Natural killer cell treated with Interleukin-12 subunit alpha and Interleukin-12 subunit beta and Interleukin-15 and Interleukin-18, amount 100 ng/mL, for 72 hours (primary cell): ENCODE results near the gene AKR1C4. TPM values are rescaled to one million over a fixed set of nuclear protein-coding genes. Genes with fewer than 3 reads are reported as not detected.
"Not testable (repeated sequence)": the region's sequence is repeated elsewhere in the genome, so short reads cannot be mapped to it uniquely, and the experiment has no call there.

ENCODE experiments used
- ATAC-seq, 2 donors: fragments of 150-1000 bp; cut with Tn5 transposase in 1 of 2; sonication (Bioruptor Pico), chemical (Tn5 transposase) in 1 of 2; 2 replicates each; pipeline ENCODE4 v1.10.0; 2021
- DNase-seq: peaks from one replicate; pipeline ENCODE4 v3.0.0; 2022; ENCODE audit warnings: low spot score
- H3K27ac Mint-ChIP-seq, 2 donors: 1 replicate in 1 of 2; 2 replicates in 1 of 2; pipeline ENCODE4 v1.8.0; 2022; ENCODE audit warnings: mixed read lengths in 2 of 2, mild to moderate bottlenecking in 1 of 2, moderate library complexity in 1 of 2
- H3K27me3 Mint-ChIP-seq, 2 donors: 1 replicate in 1 of 2; 2 replicates in 1 of 2; pipeline ENCODE4 v1.8.0; 2022; ENCODE audit warnings: mixed read lengths in 2 of 2
- H3K36me3 Mint-ChIP-seq: one replicate; pipeline ENCODE4 v1.8.0; 2022; ENCODE audit warnings: mixed read lengths
- H3K4me1 Mint-ChIP-seq, 2 donors: 1 replicate in 1 of 2; 2 replicates in 1 of 2; pipeline ENCODE4 v1.8.0; 2022; ENCODE audit warnings: low read depth in 2 of 2, mixed read lengths in 2 of 2, mild to moderate bottlenecking in 1 of 2
- H3K4me3 Mint-ChIP-seq: one replicate; pipeline ENCODE4 v1.8.0; 2022; ENCODE audit warnings: mixed read lengths
- H3K9me3 Mint-ChIP-seq: 2 replicates; pipeline ENCODE4 v1.8.0; 2022; ENCODE audit warnings: mixed read lengths
- total RNA-seq, 2 donors: library from RNA; stranded (reverse); gene quantifications; one replicate each; pipeline ENCODE4 v1.2.3, GENCODE V29; 2022

AKR1C4 gene
- total RNA-seq: not detected

GRCh38 chr10:5196702-5197113 lies at the start of gene AKR1C4:
Gene AKR1C4, plus strand, starts transcription at chr10:5196837. Its CDS starts 31 bp downstream, at chr10:5196868.
- Mint-ChIP-seq H3K4me1 (no peaks in the 10 kb centered on the region), H3K36me3 (no peaks in the 10 kb centered on the region), H3K27me3 (no peaks in the 10 kb centered on the region), H3K9me3 (no peaks in the 10 kb centered on the region), H3K4me3 (no peak within 1 kb of the TSS), H3K27ac (no peak within 1 kb of the TSS)
- ATAC-seq: no peak
- no peak for DNase-seq

- Mint-ChIP-seq H3K27me3 (no peaks in the 10 kb centered on the region), H3K36me3 (no peaks in the 10 kb centered on the region), H3K4me1 (peaks cover 0 to 2% of the 10 kb centered on the region in 2 donors), H3K9me3 (peaks cover 4% of the 10 kb centered on the region), H3K27ac (no peak overlapping the region), H3K4me3 (no peak overlapping the region)
- DNase-seq (no peak), ATAC-seq (no peak)
Measured at GRCh38 chr10:5146920-5147254, 49.8 kb upstream of the AKR1C4 start.

GRCh38 chr10:5147255-5147980 lies 49.2 kb upstream of the AKR1C4 start:
- Mint-ChIP-seq H3K36me3 (no peaks in the 10 kb centered on the region), H3K27me3 (no peaks in the 10 kb centered on the region), H3K27ac (no peak overlapping the region), H3K4me3 (no peak overlapping the region), H3K9me3 (peaks cover 4% of the 10 kb centered on the region), H3K4me1 (peaks cover 0 to 2% of the 10 kb centered on the region in 2 donors)
- ATAC-seq (no peak), DNase-seq (no peak)

DNA sequence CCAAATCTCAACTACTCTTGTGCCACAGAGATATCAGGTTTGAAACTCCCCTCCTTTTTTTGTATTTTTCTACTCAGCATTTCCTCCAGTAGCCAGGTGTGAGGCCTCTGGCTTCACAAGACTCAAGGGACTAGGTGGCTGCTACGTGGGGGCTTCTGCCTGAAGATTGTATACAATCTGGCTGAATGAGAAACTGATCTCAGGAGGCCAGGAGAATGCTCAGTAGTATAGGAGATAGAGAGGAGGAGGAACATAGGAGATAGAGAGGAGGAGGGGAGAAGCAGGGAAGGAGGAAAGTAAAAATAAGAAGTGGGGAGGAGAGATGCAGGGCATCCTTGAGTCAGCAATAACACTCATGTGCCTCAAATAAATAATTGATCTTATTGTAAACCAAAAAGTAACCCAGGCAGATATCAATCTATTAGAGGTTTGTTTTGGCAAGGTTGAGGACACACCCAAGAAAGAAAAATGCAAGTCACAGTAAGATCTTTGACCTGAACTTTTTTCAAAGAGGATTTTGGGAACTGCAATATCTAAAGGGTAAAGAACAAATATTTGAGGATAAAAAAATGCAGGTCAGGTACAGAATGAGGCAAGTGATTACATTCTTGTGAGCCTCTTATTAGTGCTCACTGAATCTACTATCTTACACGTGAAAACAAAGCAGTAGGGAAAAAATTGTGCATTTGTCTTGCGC lies 48.5 kb upstream of the AKR1C4 start:
- no peak for ATAC-seq
- Mint-ChIP-seq H3K27me3 (no peaks in the 10 kb centered on the region), H3K36me3 (no peaks in the 10 kb centered on the region), H3K9me3 (peaks cover 4% of the 10 kb centered on the region), H3K4me1 (peaks cover 0 to 2% of the 10 kb centered on the region in 2 donors), H3K27ac (no peak overlapping the region), H3K4me3 (no peak overlapping the region)
- no peak for DNase-seq

DNA sequence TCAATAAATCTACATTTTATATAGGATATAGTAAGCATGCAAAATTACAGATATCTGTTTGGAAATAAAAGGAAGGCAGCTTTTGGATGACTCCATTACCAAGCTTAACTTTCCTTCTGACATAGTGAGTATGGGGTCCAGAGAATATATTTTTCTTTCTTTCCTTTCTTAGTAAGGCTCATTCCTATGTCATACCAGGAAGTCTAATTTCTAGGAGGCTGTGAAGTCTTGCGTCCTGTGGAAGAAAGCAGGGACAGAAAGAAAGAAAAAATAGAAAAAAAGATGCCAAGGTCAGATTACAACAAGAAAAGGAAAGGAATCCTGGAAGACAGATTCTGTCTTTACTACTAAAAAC lies 48.0 kb upstream of the AKR1C4 start:
- ATAC-seq (no peak), DNase-seq (no peak)
- Mint-ChIP-seq H3K27me3 (no peaks in the 10 kb centered on the region), H3K27ac (no peak overlapping the region), H3K4me3 (no peak overlapping the region), H3K36me3 (no peaks in the 10 kb centered on the region), H3K4me1 (peaks cover 0 to 2% of the 10 kb centered on the region in 2 donors), H3K9me3 (peaks cover 4% of the 10 kb centered on the region)

DNA sequence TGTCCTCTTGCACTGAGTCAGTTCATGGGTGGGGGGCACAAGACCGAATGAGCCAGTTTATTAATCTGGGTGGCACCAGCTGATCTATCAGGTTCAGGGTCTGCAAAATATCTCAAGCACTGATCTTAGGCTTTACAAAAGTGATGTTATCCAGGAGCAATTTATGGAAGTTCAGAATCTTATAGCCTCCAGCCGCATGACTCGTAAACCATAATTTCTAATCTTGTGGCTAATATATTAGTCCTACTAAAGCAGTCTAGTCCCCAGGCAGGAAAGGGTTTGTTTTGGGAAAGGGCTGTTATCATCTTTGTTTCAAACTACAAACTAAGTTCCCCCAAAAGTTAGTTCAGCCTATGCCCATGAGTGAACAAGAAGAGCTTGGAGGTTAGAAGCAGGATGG lies 45.6 kb upstream of the AKR1C4 start:
- ATAC-seq (no peak), DNase-seq (no peak)
- H3K36me3 Mint-ChIP-seq: no peaks in the 10 kb centered on the region
- H3K4me1 Mint-ChIP-seq: peaks cover 0 to 2% of the 10 kb centered on the region in 2 donors
- no peak overlapping the region for H3K4me3 Mint-ChIP-seq
- no peak overlapping the region for H3K27ac Mint-ChIP-seq
- H3K27me3 Mint-ChIP-seq: no peaks in the 10 kb centered on the region
- H3K9me3 Mint-ChIP-seq: peaks cover 4% of the 10 kb centered on the region

- Mint-ChIP-seq H3K4me1 (no peaks in the 10 kb centered on the region), H3K27me3 (no peaks in the 10 kb centered on the region), H3K4me3 (no peak overlapping the region), H3K9me3 (no peaks in the 10 kb centered on the region), H3K27ac (no peak overlapping the region), H3K36me3 (no peaks in the 10 kb centered on the region)
- ATAC-seq (no peak), DNase-seq (no peak)
Measured at GRCh38 chr10:5155951-5156350, 40.7 kb upstream of the AKR1C4 start.

- DNase-seq: no peak
- Mint-ChIP-seq H3K4me1 (no peaks in the 10 kb centered on the region), H3K36me3 (no peaks in the 10 kb centered on the region), H3K27ac (no peak overlapping the region), H3K9me3 (no peaks in the 10 kb centered on the region), H3K4me3 (no peak overlapping the region), H3K27me3 (no peaks in the 10 kb centered on the region)
- no peak for ATAC-seq
Measured at GRCh38 chr10:5157501-5157900, 39.1 kb upstream of the AKR1C4 start.

- H3K27me3 Mint-ChIP-seq: no peaks in the 10 kb centered on the region
- no peak overlapping the region for H3K4me3 Mint-ChIP-seq
- DNase-seq: no peak
- peaks cover 5% of the 10 kb centered on the region for H3K9me3 Mint-ChIP-seq
- ATAC-seq: no peak
- peaks cover 14% of the 10 kb centered on the region for H3K36me3 Mint-ChIP-seq
- no peak overlapping the region for H3K27ac Mint-ChIP-seq
- H3K4me1 Mint-ChIP-seq: no peaks in the 10 kb centered on the region
Measured at GRCh38 chr10:5159126-5159525, 37.5 kb upstream of the AKR1C4 start.

DNA sequence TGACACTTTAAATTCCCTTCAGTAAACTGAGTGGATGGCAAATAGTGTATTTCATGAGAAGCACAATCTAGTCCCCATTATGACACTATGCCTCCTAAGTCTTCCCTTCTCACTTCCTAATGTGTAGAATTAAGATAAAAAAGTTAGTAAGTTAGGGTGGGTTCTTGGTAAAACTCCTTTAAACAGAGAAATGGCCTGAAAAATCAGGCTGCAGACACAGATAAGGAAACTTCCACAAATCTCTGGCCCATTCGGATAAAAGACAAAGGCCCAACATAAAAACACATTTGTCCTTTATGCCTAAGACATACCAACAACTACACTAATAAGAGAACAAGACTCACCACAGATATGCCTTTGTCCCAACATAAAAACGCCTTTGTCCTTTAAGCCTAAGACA lies 33.1 kb upstream of the AKR1C4 start:
- no peak for ATAC-seq

DNA sequence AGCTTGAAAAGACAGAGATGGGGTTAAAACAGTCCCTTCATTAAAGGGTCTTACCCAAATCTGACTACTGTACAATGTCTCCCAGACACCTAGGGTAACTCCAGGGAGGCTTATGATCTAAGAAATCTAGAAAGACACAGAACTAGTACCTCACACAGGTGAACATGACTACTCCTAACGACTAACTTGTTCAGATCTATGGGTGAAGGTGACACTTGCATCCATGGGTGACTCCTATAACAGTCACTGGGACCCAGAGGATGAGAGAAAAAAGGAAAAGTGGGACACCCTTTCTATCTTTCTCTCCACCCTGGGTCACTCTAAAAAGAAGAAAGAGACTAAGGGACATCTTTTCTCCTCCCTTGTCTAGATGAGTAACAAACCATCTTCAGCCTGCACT lies 30.9 kb upstream of the AKR1C4 start:
- Mint-ChIP-seq H3K27me3 (no peaks in the 10 kb centered on the region), H3K9me3 (peaks cover 18% of the 10 kb centered on the region), H3K36me3 (peaks cover 54% of the 10 kb centered on the region), H3K4me3 (no peak overlapping the region), H3K4me1 (peaks cover 0 to 5% of the 10 kb centered on the region in 2 donors), H3K27ac (no peak overlapping the region)
- DNase-seq (no peak), ATAC-seq (no peak)

More for the DNA sequence above, 33.1 kb upstream of the AKR1C4 start:
- Mint-ChIP-seq H3K27me3 (no peaks in the 10 kb centered on the region), H3K4me1 (peaks cover 0 to 4% of the 10 kb centered on the region in 2 donors), H3K9me3 (peaks cover 17% of the 10 kb centered on the region), H3K36me3 (peaks cover 47% of the 10 kb centered on the region), H3K27ac (no peak overlapping the region), H3K4me3 (no peak overlapping the region)
- DNase-seq: no peak

GRCh38 chr10:5168897-5169420 lies 27.7 kb upstream of the AKR1C4 start:
- DNase-seq (no peak), ATAC-seq (peak in 1 of 2 donors; percentile 43)
- Mint-ChIP-seq H3K4me3 (peak overlapping the region; percentile 23), H3K36me3 (peaks cover 41% of the 10 kb centered on the region), H3K27me3 (no peaks in the 10 kb centered on the region), H3K4me1 (peaks cover 0 to 5% of the 10 kb centered on the region in 2 donors), H3K27ac (peak overlapping the region; percentile 7 to 30), H3K9me3 (peaks cover 14% of the 10 kb centered on the region)

DNA sequence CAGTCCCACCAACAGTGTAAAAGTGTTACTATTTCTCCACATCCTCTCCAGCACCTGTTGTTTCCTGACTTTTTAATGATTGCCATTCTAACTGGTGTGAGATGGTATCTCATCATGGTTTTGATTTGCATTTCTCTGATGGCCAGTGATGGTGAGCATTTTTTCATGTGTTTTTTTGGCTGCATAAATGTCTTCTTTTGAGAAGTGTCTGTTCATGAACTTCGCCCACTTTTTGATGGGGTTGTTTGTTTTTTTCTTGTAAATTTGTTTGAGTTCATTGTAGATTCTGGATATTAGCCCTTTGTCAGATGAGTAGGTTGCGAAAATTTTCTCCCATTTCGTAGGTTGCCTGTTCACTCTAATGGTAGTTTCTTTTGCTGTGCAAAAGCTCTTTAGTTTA lies 21.1 kb upstream of the AKR1C4 start:
- not testable (repeated sequence) for H3K4me1 Mint-ChIP-seq, H3K9me3 Mint-ChIP-seq, ATAC-seq, H3K27ac Mint-ChIP-seq, H3K4me3 Mint-ChIP-seq, DNase-seq, H3K27me3 Mint-ChIP-seq
- peaks cover 17% of the 10 kb centered on the region for H3K36me3 Mint-ChIP-seq

- ATAC-seq, DNase-seq, H3K4me3 Mint-ChIP-seq, H3K4me1 Mint-ChIP-seq, H3K27ac Mint-ChIP-seq, H3K9me3 Mint-ChIP-seq, H3K27me3 Mint-ChIP-seq: not testable (repeated sequence)
- H3K36me3 Mint-ChIP-seq: peaks cover 23% of the 10 kb centered on the region
Measured at GRCh38 chr10:5180503-5180902, 16.1 kb upstream of the AKR1C4 start.
